ENCODE results near the gene AMER2. TPM values are rescaled to one million over a fixed set of nuclear protein-coding genes. Genes with fewer than 3 reads are reported as not detected.

AMER2 gene
- total RNA-seq, 1 donor from 2014 or later: not detected

DNA sequence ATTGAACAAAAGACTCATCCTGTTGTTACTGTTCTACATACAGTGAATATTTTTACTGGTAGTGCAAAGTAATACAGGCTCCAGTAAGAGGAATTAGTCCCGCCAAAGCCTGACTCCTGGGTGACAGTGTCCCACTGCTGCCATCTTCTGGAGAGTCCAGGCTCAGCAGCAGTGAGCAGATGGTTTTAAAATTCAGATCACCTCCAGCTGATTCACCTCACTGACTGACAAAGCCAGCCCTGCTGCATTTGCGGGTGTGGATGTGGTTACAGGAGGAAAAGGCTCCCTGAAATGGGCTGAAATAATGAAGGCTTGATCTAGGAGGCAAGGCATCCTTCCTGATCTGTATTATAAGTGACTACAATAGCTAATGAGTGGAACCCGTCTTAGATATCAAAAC is 57.9 kb downstream of the AMER2 start:
- DNase-seq: peak; percentile 42
- Histone ChIP-seq H3K4me1 (no peaks in the 10 kb centered on the region), H3K27me3 (ENCODE audit: low read depth) (peaks cover 63% of the 10 kb centered on the region), H3K4me3 (no peak overlapping the region), H3K27ac (replicated peaks) (no peak overlapping the region), H3K36me3 (no peaks in the 10 kb centered on the region), H3K9me3 (replicated peaks) (no peaks in the 10 kb centered on the region)
- peak; percentile 84 for TF ChIP-seq CTCF (IDR thresholded peaks at IDR 0.05; ENCODE audit: borderline replicate concordance)
- intact Hi-C loops (cut with micrococcal nuclease): no loop called here

- Histone ChIP-seq H3K27ac (replicated peaks) (no peak overlapping the region), H3K27me3 (ENCODE audit: low read depth) (peaks cover 48% of the 10 kb centered on the region), H3K9me3 (replicated peaks) (no peaks in the 10 kb centered on the region), H3K4me1 (no peaks in the 10 kb centered on the region), H3K36me3 (no peaks in the 10 kb centered on the region), H3K4me3 (no peak overlapping the region)
- DNase-seq: no peak
- no peak for TF ChIP-seq CTCF (IDR thresholded peaks at IDR 0.05; ENCODE audit: borderline replicate concordance)
- intact Hi-C loops (cut with micrococcal nuclease): no loop called here
Measured at GRCh38 chr13:25112695-25113255, 59.3 kb downstream of the AMER2 start.

Other genes with a start within 250 kb of the AMER2 start
- 0.05 TPM for gene PABPC3, start 76.2 kb downstream of the AMER2 start, total RNA-seq
- gene MTMR6, start 115.2 kb upstream of the AMER2 start, total RNA-seq: 17.4 TPM
- 22.8 TPM for gene NUP58, start 129.3 kb upstream of the AMER2 start, total RNA-seq
- 0.27 TPM for gene ATP8A2, start 199.7 kb upstream of the AMER2 start, total RNA-seq